Body of pancreas (tissue), 4 donors: ENCODE data around the gene TMUB1. TPM values are rescaled to one million over a fixed set of nuclear protein-coding genes. Genes with fewer than 3 reads are reported as not detected.

Experiments used
- ATAC-seq: fragments of 150-250 bp; one replicate; pipeline ENCODE4 v1.9.1; 2016
- DNase-seq, 4 donors: peaks; one replicate each; pipeline ENCODE4 v3.0.0-alpha.2; 2019
- H3K27ac ChIP-seq, 4 donors: fragments of 200-600 bp; sonication (generic); 1 replicate in 3 of 4; 2 replicates in 1 of 4; pipeline versions ENCODE4 v1.5.1 to v1.6.1; 2016 to 2019; ENCODE audit warnings: mild to moderate bottlenecking in 1 of 4, mixed read lengths in 1 of 4, moderate library complexity in 1 of 4
- H3K27me3 ChIP-seq, 2 donors: fragments of 200-600 bp; sonication (generic); one replicate each; pipeline ENCODE4 v1.6.0; 2016; ENCODE audit warnings: mild to moderate bottlenecking in 1 of 2
- H3K36me3 ChIP-seq, 2 donors: fragments of 200-600 bp; sonication (generic); replicated peaks in 1 of 2; 2 replicates each; pipeline ENCODE4 v1.5.1; 2016; ENCODE audit warnings: low read depth in 2 of 2; ENCODE audit not compliant: insufficient read depth in 1 of 2
- H3K4me1 ChIP-seq: fragments of 200-600 bp; sonication (generic); one replicate; pipeline ENCODE4 v1.6.0; 2016
- H3K4me3 ChIP-seq, 2 donors: fragments of 200-600 bp; sonication (generic); 1 replicate in 1 of 2; 2 replicates in 1 of 2; pipeline ENCODE4 v1.5.1; 2016 to 2019
- H3K9me3 ChIP-seq, 3 donors: fragments of 200-600 bp; sonication (generic); 1 replicate in 2 of 3; 2 replicates in 1 of 3; pipeline ENCODE4 v1.5.1; 2016
- POLR2A ChIP-seq, 3 donors: fragments of 450-650 bp; IDR thresholded peaks; one replicate each; pipeline ENCODE4 v1.6.1; 2016; ENCODE audit warnings: antibody characterized with exemption in 3 of 3, mild to moderate bottlenecking in 2 of 3
- WGBS, 2 donors: methylation state at CpG; one replicate each; pipeline ENCODE4 v1.1.5; 2017; 5-methylcytosine and 5-hydroxymethylcytosine counted together
- intact Hi-C: fragments of 100-400 bp; cut with DNase I; formaldehyde crosslinking; loops from one replicate; pipeline ENCODE4 v1.15.1; 2023
- total RNA-seq, 2 donors: library from RNA; depleted of rRNA; stranded (reverse); fragments of >200 nt; gene quantifications; one replicate each; pipeline ENCODE4 v1.1.0, GENCODE V29; 2016
- TF ChIP-seq, protein P1 (sequence below), 7 experiments: fragments of 450-650 bp in 4 of 7; fragments of 200-600 bp in 3 of 7; sonication (generic) in 3 of 7; IDR thresholded peaks; one replicate each; pipeline ENCODE4 v1.5.1; 2016 to 2019; ENCODE audit warnings: antibody characterized with exemption in 7 of 7

TMUB1 gene
- total RNA-seq, 2 donors from 2014 or later: 34.9 to 54.2 TPM

DNA sequence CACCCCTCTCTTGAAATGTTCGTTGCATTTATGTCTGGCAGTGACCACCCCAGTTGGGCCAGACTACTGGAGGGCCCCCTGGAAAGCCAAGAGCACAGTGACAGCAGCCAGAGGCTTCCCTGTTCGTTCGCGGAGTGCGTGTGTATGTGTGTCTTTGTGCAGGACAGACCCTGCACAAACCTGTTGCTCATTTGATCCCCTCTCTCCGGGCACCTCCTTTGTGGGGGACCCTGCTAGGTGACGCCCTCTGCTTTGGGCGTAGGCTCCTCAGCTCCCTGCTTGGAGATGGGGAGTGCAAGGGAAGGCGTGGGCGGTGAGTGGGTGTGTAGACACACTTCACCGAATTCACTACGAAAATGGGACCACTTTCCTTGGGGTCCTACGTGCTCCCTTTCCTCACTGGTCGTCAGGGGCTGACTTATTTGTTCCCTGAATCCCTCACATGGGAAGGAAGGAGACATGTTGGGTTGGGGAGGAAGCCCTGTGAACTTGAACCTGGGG, 41.7 kb upstream of the TMUB1 start:
- TF ChIP-seq, protein P1, sequence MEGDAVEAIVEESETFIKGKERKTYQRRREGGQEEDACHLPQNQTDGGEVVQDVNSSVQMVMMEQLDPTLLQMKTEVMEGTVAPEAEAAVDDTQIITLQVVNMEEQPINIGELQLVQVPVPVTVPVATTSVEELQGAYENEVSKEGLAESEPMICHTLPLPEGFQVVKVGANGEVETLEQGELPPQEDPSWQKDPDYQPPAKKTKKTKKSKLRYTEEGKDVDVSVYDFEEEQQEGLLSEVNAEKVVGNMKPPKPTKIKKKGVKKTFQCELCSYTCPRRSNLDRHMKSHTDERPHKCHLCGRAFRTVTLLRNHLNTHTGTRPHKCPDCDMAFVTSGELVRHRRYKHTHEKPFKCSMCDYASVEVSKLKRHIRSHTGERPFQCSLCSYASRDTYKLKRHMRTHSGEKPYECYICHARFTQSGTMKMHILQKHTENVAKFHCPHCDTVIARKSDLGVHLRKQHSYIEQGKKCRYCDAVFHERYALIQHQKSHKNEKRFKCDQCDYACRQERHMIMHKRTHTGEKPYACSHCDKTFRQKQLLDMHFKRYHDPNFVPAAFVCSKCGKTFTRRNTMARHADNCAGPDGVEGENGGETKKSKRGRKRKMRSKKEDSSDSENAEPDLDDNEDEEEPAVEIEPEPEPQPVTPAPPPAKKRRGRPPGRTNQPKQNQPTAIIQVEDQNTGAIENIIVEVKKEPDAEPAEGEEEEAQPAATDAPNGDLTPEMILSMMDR (IDR thresholded peaks at IDR 0.05): no peak
- intact Hi-C loops: loop anchor here (10.0 kb wide), 1 partner anchor 180 kb away; no protein-coding TSS in a partner anchor
- no peak overlapping the region for H3K27ac ChIP-seq
- ATAC-seq (no peak), DNase-seq (no peak)
- H3K36me3 ChIP-seq: peaks cover 0 to 10% of the 10 kb centered on the region in 2 donors
- 78 to 92% methylated on average over 14 of the region's 14 CpGs for WGBS, 2 donors
- peaks cover 6% of the 10 kb centered on the region for H3K4me1 ChIP-seq
- no peaks in the 10 kb centered on the region for H3K9me3 ChIP-seq
- H3K27me3 ChIP-seq: no peaks in the 10 kb centered on the region
- no peak overlapping the region for H3K4me3 ChIP-seq

DNA sequence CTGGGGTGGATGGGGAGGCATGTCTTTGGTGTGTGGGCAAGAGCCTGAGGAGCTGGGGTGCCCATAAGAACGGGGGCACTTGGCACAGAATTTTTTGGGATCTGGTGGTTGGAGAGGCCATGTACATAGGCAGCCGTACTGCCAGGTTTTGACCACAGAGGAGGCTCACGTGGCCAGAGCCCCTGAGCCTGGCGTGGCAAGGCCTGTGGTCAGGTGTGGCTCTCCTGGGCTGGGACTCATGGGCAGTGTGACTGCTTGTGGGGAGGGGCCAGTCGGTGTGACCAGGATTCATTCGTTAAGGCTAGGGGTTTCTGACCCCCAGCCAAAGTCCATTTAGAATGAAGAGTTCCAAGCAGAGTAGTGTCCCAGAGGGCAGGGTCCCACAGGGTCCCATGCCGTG, 41.2 kb upstream of the TMUB1 start:
- no peak for DNase-seq
- peaks cover 6% of the 10 kb centered on the region for H3K4me1 ChIP-seq
- no peak for ATAC-seq
- no peaks in the 10 kb centered on the region for H3K27me3 ChIP-seq
- H3K9me3 ChIP-seq: no peaks in the 10 kb centered on the region
- peaks cover 0 to 12% of the 10 kb centered on the region in 2 donors for H3K36me3 ChIP-seq
- no peak overlapping the region for H3K4me3 ChIP-seq
- 65 to 86% methylated on average over 7 of the region's 7 CpGs for WGBS, 2 donors
- H3K27ac ChIP-seq: no peak overlapping the region
- intact Hi-C loops: loop anchor here (10.0 kb wide), 1 partner anchor 180 kb away; no protein-coding TSS in a partner anchor
- TF ChIP-seq, protein P1 (IDR thresholded peaks at IDR 0.05): no peak
- TF ChIP-seq POLR2A (IDR thresholded peaks at IDR 0.05): no peak

DNA sequence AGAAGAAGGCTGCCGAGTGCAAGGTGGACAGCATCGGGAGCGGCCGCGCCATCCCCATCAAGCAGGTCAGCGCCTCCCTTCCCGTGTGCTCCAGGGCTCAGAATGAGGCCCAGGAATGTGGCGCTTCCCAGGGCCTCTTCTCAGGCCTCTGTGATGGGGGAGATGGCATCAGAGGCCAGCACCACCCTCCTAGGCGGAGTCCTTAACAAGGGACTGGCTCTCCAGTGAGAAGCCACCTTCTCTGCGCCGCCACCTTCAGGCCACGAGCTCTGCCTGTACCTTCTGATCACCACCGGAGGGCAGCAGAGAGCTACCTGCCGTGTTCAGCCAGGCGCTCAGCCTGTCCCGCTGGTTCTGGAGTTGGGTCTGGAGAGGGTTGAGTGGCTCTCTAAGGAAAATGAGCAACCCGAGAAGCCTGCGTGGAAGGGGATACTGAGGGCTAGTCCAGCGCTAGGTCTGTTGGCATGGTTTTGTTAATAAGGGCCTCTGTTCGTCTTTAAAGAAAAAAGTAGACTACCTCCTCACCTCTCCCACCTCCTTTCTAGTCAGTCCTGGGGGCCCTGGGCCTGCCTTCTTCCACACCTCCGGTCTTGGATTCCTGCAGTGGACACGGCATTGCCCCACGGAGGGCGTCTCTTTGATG, 40.6 kb upstream of the TMUB1 start:
- DNase-seq (peak; percentile 88 to 89 (median 88)), ATAC-seq (peak; percentile 90)
- Histone ChIP-seq H3K4me1 (peaks cover 6% of the 10 kb centered on the region), H3K36me3 (peaks cover 0 to 12% of the 10 kb centered on the region in 2 donors), H3K27ac (no peak overlapping the region), H3K4me3 (no peak overlapping the region), H3K27me3 (no peaks in the 10 kb centered on the region), H3K9me3 (no peaks in the 10 kb centered on the region)
- intact Hi-C loops: loop anchor here (2.0 to 10.0 kb wide), 2 partner anchors 49 to 181 kb away; no protein-coding TSS in a partner anchor
- WGBS, 2 donors: 37 to 62% methylated on average over 14 to 23 of the region's 24 CpGs
- no peak for TF ChIP-seq POLR2A (IDR thresholded peaks at IDR 0.05)
- TF ChIP-seq, protein P1 (IDR thresholded peaks at IDR 0.05): peak; percentile 95 to 98 (median 98)

DNA sequence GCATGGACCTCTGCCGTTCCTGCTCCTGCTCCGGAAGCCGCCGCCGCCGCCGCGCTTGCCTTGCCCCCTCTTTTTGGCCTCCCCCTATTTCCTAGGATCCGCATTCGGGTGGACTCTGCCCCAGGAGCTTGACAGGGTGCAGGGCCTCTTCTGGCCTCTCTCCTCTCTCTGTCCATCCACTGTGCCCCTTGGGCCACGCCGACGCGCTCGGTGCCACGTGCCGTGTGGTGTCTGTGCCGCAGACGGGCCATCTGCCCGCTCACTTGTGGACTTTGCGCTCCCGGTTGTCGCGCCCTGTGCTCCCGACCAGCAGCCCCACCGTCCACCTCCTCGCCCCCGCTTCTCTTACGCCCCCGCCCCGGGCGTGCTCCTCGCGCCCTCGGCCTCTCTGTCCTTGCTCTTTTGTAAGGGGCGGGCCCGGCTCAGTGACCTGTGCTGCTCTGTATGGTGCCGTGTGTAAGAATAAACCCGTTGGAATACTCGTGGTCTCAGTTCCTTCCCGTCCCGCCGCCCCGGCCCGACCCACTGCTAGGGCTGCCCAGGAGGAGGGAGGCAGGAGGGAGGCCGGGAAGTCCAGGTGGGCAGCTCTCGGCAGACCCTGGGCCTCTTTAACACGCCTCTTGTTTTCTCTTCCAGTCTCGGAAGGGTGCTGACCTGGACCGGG, 40.0 kb upstream of the TMUB1 start:
- Histone ChIP-seq H3K9me3 (no peaks in the 10 kb centered on the region), H3K36me3 (peaks cover 0 to 16% of the 10 kb centered on the region in 2 donors), H3K4me3 (no peak overlapping the region), H3K4me1 (peaks cover 6% of the 10 kb centered on the region), H3K27me3 (no peaks in the 10 kb centered on the region), H3K27ac (no peak overlapping the region)
- 91% methylated on average over 45 to 50 of the region's 50 CpGs for WGBS, 2 donors
- DNase-seq: no peak
- intact Hi-C loops: loop anchor here (2.0 to 10.0 kb wide), 2 partner anchors 50 to 182 kb away; no protein-coding TSS in a partner anchor
- TF ChIP-seq, protein P1 (IDR thresholded peaks at IDR 0.05): no peak
- no peak for TF ChIP-seq POLR2A (IDR thresholded peaks at IDR 0.05)
- peak; percentile 3 for ATAC-seq
